Calu3 (cell line): ENCODE results near the gene FOXO3B. TPM values are rescaled to one million over a fixed set of nuclear protein-coding genes. Genes with fewer than 3 reads are reported as not detected.
"Not testable (repeated sequence)": the region's sequence is repeated elsewhere in the genome, so short reads cannot be mapped to it uniquely, and the experiment has no call there.

Experiments used
- BruUV-seq: library from RNA; stranded (reverse); fragments of 400-500 nt; replicated peaks from 2 replicates; lab custom pipeline; 2021; lab: Mats Ljungman, UMichigan
- CTCF ChIA-PET: fragments of 300-600 bp; sonication (Branson Sonifier 250); formaldehyde crosslinking; loops from one replicate; lab custom pipeline; 2022; ENCODE audit warnings: antibody characterized with exemption; lab: Charles Lee
- DNase-seq: peaks from one replicate; pipeline ENCODE4 v3.0.0; 2022
- H3K27ac Mint-ChIP-seq: one replicate; pipeline ENCODE4 v1.8.0; 2022; ENCODE audit warnings: mixed read lengths; ENCODE audit not compliant: unreplicated experiment
- H3K27me3 Mint-ChIP-seq: one replicate; pipeline ENCODE4 v1.8.0; 2022; ENCODE audit warnings: mixed read lengths; ENCODE audit not compliant: unreplicated experiment
- H3K36me3 Mint-ChIP-seq: one replicate; pipeline ENCODE4 v1.8.0; 2022; ENCODE audit warnings: mild to moderate bottlenecking, moderate library complexity, mixed read lengths; ENCODE audit not compliant: insufficient read depth, unreplicated experiment
- H3K4me1 Mint-ChIP-seq: one replicate; pipeline ENCODE4 v1.8.0; 2022; ENCODE audit warnings: mild to moderate bottlenecking, low read depth, mixed read lengths; ENCODE audit not compliant: unreplicated experiment
- H3K4me3 Mint-ChIP-seq: one replicate; pipeline ENCODE4 v1.8.0; 2022; ENCODE audit warnings: mild to moderate bottlenecking, low read depth, moderate library complexity, mixed read lengths; ENCODE audit not compliant: unreplicated experiment
- H3K9me3 Mint-ChIP-seq: one replicate; pipeline ENCODE4 v1.8.0; 2022; ENCODE audit warnings: low read depth, mixed read lengths; ENCODE audit not compliant: unreplicated experiment
- intact Hi-C: fragments of 100-400 bp; cut with micrococcal nuclease; formaldehyde crosslinking; loops from one replicate; pipeline ENCODE4 v1.10.0; 2022; ENCODE audit not compliant: unreplicated experiment
- total RNA-seq: library from RNA; stranded (reverse); gene quantifications from 2 replicates; pipeline ENCODE4 v1.2.3, GENCODE V29; 2022

Gene FOXO3B
- total RNA-seq, 1 experiment from 2014 or later, result 2.3 TPM

DNA sequence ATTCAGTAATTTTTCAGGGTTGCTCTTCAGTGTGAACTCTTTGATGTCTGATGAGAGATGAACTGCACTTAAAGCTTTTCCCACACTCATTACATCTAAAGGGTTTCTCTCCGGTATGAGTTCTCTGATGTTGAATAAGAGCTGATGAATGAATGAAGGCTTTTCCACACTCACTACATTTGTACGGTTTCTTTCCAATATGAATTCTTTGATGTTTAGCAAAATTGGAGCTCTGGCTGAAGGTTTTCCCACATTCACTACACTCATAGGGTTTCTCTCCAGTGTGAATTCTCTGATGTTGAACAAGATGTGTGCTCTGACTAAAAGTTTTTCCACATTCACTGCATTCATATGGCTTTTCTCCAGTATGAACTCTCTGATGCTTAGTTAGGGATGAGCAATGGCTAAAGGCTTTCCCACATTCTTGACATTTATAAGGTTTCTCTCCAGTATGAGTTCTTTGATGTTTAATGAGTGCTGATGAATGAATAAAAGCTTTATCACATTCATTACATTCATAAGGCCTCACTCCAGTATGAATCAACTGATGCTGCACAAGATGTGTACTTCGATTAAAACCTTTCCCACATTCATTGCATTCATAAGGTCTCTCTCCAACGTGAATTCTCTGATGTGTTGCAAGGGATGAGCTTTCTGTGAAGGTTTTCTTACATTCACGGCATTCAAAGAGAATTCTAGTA lies 20.0 kb downstream of the FOXO3B start:
- not testable (repeated sequence) for H3K36me3 Mint-ChIP-seq, H3K4me1 Mint-ChIP-seq, BruUV-seq

DNA sequence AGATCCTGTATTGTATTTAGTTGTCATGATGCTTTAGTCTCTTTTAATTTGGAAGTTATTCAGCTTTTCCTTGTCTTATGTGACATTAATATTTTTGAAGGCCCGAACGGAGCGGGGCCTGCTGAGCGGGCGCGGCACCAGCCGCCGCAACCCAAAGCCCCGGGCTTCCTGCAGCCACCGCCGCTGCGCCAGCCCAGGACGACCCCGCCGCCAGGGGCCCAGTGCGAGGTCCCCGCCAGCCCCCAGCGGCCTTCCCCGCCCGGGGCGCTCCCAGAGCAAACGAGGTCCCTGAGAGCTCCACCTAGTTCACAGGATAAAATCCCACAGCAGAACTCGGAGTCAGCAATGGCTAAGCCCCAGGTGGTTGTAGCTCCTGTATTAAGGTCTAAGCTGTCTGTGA lies 32.0 kb downstream of the FOXO3B start:
- H3K4me1 Mint-ChIP-seq, H3K9me3 Mint-ChIP-seq, H3K27me3 Mint-ChIP-seq, H3K36me3 Mint-ChIP-seq, intact Hi-C loops, H3K4me3 Mint-ChIP-seq, CTCF ChIA-PET, BruUV-seq, DNase-seq, H3K27ac Mint-ChIP-seq: not testable (repeated sequence)

More for the DNA sequence above, 20.0 kb downstream of the FOXO3B start:
- DNase-seq, H3K4me3 Mint-ChIP-seq, CTCF ChIA-PET, intact Hi-C loops, H3K27ac Mint-ChIP-seq, H3K27me3 Mint-ChIP-seq, H3K9me3 Mint-ChIP-seq: not testable (repeated sequence)

DNA sequence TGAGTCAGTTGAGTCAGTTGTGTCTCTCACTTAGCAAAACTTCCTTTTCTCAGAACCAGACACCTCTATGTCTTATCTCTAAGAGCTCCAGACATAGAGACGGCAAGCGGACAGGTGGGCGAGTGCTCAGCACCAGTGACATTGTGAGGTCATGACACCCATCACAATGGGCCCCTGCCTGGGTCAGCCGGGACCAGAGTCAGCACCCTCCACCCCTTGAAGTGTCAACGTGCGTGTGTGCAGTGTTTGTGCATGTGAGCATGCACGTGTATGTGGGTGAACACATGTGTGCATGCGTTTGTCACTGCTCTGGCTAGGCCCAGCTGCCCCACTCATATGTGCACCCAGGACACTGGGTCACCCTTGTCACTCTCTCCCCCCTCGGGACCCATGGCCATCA lies 37.8 kb downstream of the FOXO3B start, which contains the start of gene TBC1D28:
Gene TBC1D28, minus strand, starts transcription at position 101 of the 400 bp plus-strand sequence. CDS start 3,039 bp downstream, outside the sequence.
- DNase-seq, H3K4me3 Mint-ChIP-seq, BruUV-seq, intact Hi-C loops, H3K9me3 Mint-ChIP-seq, CTCF ChIA-PET, H3K27ac Mint-ChIP-seq, H3K27me3 Mint-ChIP-seq, H3K36me3 Mint-ChIP-seq, H3K4me1 Mint-ChIP-seq: not testable (repeated sequence)

DNA sequence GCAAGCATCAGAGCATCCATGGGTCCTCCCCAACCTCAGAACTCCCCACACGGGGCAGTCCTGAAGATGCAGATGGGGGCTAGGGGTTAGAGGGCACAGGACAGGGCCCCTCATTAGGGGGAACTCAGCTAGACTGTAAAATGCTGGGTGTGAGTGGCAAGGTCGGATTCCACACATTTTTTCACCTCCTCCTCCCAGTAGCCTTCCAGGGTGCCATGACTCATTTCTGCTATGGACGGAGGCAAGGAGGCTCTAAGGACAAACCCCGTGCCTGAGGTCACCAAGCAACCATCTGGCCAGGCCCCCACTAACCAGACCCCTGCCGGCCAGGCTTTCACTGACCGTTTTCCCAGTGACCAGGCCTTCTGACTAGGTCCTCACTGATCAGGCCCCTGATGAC lies 39.0 kb downstream of the FOXO3B start:
- H3K36me3 Mint-ChIP-seq, CTCF ChIA-PET, H3K4me1 Mint-ChIP-seq, H3K4me3 Mint-ChIP-seq, DNase-seq, intact Hi-C loops, H3K27me3 Mint-ChIP-seq, H3K9me3 Mint-ChIP-seq, BruUV-seq, H3K27ac Mint-ChIP-seq: not testable (repeated sequence)

DNA sequence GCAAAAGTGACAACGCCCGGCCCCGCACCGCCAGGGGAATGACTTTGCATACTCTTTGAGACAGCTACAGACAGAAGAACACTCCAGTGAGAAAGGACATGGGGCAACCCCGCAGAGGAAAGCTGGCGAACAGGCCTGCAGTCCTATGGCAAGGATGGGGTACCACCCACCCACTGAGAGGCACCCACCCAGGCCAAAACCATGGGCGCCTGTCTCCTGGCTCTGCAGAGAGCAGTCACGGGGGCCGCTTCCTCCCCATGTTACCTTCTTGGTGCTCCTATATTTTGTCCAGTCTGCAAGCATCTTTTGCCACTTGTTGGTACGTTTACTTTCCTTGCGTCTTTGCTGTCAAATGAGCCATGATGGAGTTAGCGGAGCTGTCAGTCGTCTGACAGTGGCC lies 43.8 kb downstream of the FOXO3B start:
- H3K27ac Mint-ChIP-seq, H3K9me3 Mint-ChIP-seq, DNase-seq, H3K27me3 Mint-ChIP-seq, H3K4me1 Mint-ChIP-seq, intact Hi-C loops, H3K36me3 Mint-ChIP-seq, CTCF ChIA-PET, H3K4me3 Mint-ChIP-seq, BruUV-seq: not testable (repeated sequence)

DNA sequence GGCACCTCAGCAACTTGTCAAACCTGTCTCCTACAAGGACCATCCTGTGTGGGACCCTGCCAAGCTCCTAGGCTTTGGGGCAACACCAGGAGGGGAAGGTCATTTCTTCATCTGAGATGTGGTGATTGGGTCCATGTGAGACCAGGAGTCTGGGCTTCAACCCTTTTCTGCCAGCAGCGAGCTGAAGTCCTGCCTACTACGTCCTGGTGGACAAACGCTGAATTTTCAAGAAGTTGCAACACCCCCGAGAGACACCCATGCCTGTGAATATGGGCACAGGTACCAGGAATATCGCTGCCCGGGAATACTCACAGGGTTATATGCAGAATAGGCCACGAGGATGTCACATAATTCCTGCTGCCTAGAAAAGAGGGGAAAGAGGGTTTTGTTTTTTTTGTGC lies 45.9 kb downstream of the FOXO3B start:
- BruUV-seq, DNase-seq, intact Hi-C loops, H3K4me1 Mint-ChIP-seq, H3K27me3 Mint-ChIP-seq, H3K27ac Mint-ChIP-seq, H3K36me3 Mint-ChIP-seq, CTCF ChIA-PET, H3K4me3 Mint-ChIP-seq, H3K9me3 Mint-ChIP-seq: not testable (repeated sequence)

DNA sequence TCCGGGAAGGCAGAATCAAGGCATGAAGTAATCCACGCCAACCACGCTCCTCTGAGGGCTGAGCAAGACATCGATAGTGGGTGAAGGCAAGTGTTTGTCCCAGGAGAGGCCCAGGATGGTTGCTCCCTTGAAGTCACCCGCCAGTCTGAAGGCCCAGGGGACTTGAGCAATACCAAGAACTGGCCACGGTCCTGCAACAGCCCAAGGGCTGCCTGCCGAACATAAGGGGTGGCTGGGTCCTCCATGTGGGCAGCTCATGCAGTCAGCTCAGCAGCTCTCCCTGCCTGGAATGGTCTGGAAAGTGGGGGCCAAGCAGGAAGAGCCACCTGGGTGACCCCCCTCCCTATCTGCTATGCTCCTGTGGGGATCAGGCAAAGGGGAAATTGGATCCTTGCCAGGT lies 46.3 kb downstream of the FOXO3B start:
- DNase-seq, H3K27me3 Mint-ChIP-seq, BruUV-seq, H3K4me1 Mint-ChIP-seq, H3K4me3 Mint-ChIP-seq, H3K36me3 Mint-ChIP-seq, CTCF ChIA-PET, H3K27ac Mint-ChIP-seq, H3K9me3 Mint-ChIP-seq, intact Hi-C loops: not testable (repeated sequence)

DNA sequence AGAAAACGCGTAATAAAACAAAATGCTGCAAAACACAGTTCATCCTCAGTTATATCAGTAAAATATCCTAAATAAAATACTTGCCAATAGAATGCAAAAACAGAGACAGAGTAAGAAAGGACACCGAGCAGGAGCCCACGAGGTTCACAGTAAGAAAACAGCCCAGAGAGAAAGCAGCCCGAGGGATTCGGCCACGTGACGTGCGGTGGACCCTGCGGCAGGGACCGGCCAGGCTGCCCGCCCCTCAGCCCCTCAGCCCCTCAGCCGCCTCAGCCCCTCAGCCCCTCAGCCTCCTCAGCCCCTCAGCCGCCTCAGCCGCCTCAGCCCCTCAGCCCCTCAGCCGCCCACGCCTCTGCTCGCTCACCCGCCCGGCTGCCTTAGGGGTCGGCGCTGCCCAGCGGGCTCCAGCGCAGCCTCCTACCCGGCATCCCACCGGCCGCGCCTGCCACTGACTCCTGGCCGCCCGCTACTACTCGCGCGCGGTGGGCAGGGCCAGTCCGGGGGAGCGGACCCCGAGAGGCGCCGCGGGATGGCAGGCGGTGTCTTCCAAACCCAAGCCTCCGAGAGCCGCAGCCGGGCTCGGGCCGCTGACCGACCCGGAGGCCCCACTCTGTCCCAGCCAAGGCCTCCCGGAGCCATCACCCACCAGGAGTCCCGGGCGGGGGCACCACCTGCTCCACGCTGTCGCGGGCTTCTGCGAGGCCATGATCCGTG lies 47.4 kb downstream of the FOXO3B start:
- not testable (repeated sequence) for H3K27ac Mint-ChIP-seq, H3K36me3 Mint-ChIP-seq

More for the DNA sequence above, 47.4 kb downstream of the FOXO3B start:
- H3K4me1 Mint-ChIP-seq, intact Hi-C loops, CTCF ChIA-PET, DNase-seq, H3K27me3 Mint-ChIP-seq, BruUV-seq, H3K4me3 Mint-ChIP-seq, H3K9me3 Mint-ChIP-seq: not testable (repeated sequence)
